ENCODE measurements around the gene MGAM2. TPM values are rescaled to one million over a fixed set of nuclear protein-coding genes. Genes with fewer than 3 reads are reported as not detected.

Gene MGAM2
- total RNA-seq, 4 donors from 2014 or later = 11.6 to 116 (median 90.3) TPM

GRCh38 chr7:142123184-142123583, 11.7 kb downstream of the MGAM2 start:
- Histone ChIP-seq H3K27me3 (no peaks in the 10 kb centered on the region), H3K4me3 (no peak overlapping the region), H3K4me1 (peaks cover 0 to 3% (median 0%) of the 10 kb centered on the region in 4 donors), H3K27ac (no peak overlapping the region), H3K9me3 (no peaks in the 10 kb centered on the region), H3K36me3 (peaks cover 0 to 7% (median 0%) of the 10 kb centered on the region in 3 donors)
- no peak for DNase-seq
- TF ChIP-seq CTCF (IDR thresholded peaks at IDR 0.05) (no peak), POLR2A (IDR thresholded peaks at IDR 0.05) (no peak)

GRCh38 chr7:142125256-142125955, 13.9 kb downstream of the MGAM2 start:
- Histone ChIP-seq H3K4me1 (peaks cover 0 to 3% (median 0%) of the 10 kb centered on the region in 4 donors), H3K9me3 (no peaks in the 10 kb centered on the region), H3K27ac (peak overlapping the region in 1 of 4 donors; percentile 20), H3K36me3 (peaks cover 0 to 6% (median 0%) of the 10 kb centered on the region in 3 donors), H3K4me3 (no peak overlapping the region), H3K27me3 (no peaks in the 10 kb centered on the region)
- no peak for DNase-seq
- TF ChIP-seq CTCF (IDR thresholded peaks at IDR 0.05) = no peak
- TF ChIP-seq POLR2A (IDR thresholded peaks at IDR 0.05) = no peak

GRCh38 chr7:142130267-142130666, 18.7 kb downstream of the MGAM2 start:
- peaks cover 0 to 11% (median 0%) of the 10 kb centered on the region in 3 donors for H3K36me3 ChIP-seq
- peak in 1 of 3 donors; percentile 56 for DNase-seq
- no peak for TF ChIP-seq CTCF (IDR thresholded peaks at IDR 0.05)

GRCh38 chr7:142131439-142132185, 20.1 kb downstream of the MGAM2 start:
- H3K4me1 ChIP-seq = peaks cover 0 to 5% (median 0%) of the 10 kb centered on the region in 4 donors
- H3K27me3 ChIP-seq = no peaks in the 10 kb centered on the region
- H3K9me3 ChIP-seq = no peaks in the 10 kb centered on the region
- H3K27ac ChIP-seq = peak overlapping the region in 1 of 4 donors; percentile 65
- no peak overlapping the region for H3K4me3 ChIP-seq
- H3K36me3 ChIP-seq = peaks cover 0 to 17% (median 0%) of the 10 kb centered on the region in 3 donors
- no peak for DNase-seq
- TF ChIP-seq CTCF (IDR thresholded peaks at IDR 0.05) = no peak
- no peak for TF ChIP-seq POLR2A (IDR thresholded peaks at IDR 0.05)

More at GRCh38 chr7:142130267-142130666, 18.7 kb downstream of the MGAM2 start:
- Histone ChIP-seq H3K27ac (peak overlapping the region in 1 of 4 donors; percentile 65), H3K4me3 (no peak overlapping the region), H3K27me3 (no peaks in the 10 kb centered on the region), H3K4me1 (peaks cover 0 to 5% (median 0%) of the 10 kb centered on the region in 4 donors), H3K9me3 (no peaks in the 10 kb centered on the region)

- no peaks in the 10 kb centered on the region for H3K9me3 ChIP-seq
- no peak for DNase-seq
- no peak for TF ChIP-seq CTCF (IDR thresholded peaks at IDR 0.05)
- TF ChIP-seq POLR2A (IDR thresholded peaks at IDR 0.05) = no peak
Measured at GRCh38 chr7:142133731-142134148, 22.2 kb downstream of the MGAM2 start.

More at GRCh38 chr7:142133731-142134148, 22.2 kb downstream of the MGAM2 start:
- Histone ChIP-seq H3K27me3 (no peaks in the 10 kb centered on the region), H3K27ac (no peak overlapping the region), H3K36me3 (peaks cover 0 to 24% (median 0%) of the 10 kb centered on the region in 3 donors), H3K4me3 (no peak overlapping the region), H3K4me1 (peaks cover 0 to 10% (median 0%) of the 10 kb centered on the region in 4 donors)

Data from Peyer's patch (tissue), 4 donors.